ENCODE measurements around the gene PCARE.

Gene PCARE

DNA sequence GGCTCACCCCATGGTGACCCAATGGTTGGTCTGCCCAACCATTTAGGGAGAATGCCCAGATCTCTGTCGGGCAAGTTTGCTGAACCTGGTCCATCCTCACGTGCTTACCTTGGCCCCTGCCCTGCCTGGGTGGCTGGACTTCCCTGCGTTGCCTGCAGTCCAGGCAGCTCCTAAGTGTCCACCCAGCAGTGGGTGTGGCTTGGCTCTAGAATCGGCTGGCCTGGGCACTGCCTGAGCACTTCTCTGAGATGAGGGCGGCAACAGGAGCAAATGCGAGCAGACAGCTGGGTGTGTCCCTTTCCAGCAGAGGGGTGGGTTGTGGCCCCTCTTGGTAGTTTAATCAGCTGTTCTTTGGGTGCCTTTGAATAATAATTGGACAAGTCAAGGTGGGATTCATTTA, 11.3 kb downstream of the PCARE start:
- no peak for DNase-seq (ENCODE audit: low read depth)

- DNase-seq (ENCODE audit: low read depth) = no peak
Observed at GRCh38 chr2:29062371-29062770, 12.0 kb downstream of the PCARE start.

DNA sequence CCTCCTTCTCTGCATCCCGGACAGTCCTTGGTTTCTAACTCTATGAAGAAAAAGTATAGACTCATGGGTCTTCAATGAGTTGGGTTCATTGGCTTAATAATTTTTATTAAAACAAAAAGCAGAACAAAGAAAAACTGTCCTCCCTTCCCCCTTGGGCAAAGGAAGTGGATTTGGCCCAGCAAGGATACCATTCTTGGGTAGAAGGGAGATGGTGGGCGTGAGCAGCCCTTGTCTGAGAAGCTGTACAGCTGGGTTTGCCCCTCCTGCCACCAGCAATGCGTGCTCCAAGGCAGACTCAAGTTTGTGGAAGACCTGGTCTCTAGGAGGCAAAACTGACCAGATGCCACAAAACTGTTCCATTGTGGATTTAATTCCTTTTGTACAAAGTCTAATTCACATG, 12.7 kb downstream of the PCARE start:
- no peak for DNase-seq (ENCODE audit: low read depth)

DNA sequence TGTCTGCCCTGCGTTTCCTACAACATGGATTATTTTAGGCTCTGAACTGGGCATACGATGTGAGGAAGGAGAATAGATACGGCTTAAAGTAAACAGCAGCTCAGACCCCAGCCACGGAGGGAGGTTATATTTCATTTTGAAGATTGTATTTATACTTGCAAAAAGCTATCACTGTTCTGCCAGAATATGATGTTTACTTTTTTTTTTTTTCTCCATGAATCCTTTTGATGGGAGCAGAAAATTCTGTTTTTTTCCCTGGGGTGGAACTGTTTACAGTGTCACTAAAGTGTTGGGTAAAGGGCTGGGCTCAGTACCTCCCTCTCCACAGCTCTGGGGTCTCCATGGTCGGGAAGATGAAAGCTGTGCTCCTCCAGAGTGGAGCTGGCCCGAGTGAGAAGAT, 13.1 kb downstream of the PCARE start:
- DNase-seq (ENCODE audit: low read depth) = no peak

- DNase-seq (ENCODE audit: low read depth) = no peak
Observed at GRCh38 chr2:29060441-29060840, 13.9 kb downstream of the PCARE start.

GRCh38 chr2:29059624-29060023, 14.7 kb downstream of the PCARE start:
- no peak for DNase-seq (ENCODE audit: low read depth)

GRCh38 chr2:29057006-29057405, 17.3 kb downstream of the PCARE start:
- DNase-seq (ENCODE audit: low read depth) = no peak

DNA sequence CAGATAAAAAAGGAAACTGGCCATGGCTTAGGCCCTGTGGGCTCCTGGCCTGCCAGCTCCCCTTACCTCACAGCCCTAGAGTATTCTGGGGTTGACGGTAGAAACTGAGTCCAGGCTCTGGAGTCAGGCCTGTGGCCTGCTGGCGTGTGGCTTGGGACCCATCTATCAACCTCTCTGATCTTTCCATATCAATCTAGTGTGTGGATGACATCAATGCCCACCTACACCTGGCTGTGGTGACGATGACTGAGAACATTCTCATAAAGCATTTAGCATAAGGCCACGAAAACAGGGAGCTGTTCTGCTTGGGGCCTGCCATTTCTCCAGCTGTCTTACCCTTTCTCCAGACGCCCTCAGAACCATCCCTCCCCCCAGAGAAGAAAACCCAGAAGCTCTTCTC, 17.9 kb downstream of the PCARE start:
- no peak for DNase-seq (ENCODE audit: low read depth)

- DNase-seq (ENCODE audit: low read depth) = no peak
Observed at GRCh38 chr2:29055601-29056000, 18.7 kb downstream of the PCARE start.

DNA sequence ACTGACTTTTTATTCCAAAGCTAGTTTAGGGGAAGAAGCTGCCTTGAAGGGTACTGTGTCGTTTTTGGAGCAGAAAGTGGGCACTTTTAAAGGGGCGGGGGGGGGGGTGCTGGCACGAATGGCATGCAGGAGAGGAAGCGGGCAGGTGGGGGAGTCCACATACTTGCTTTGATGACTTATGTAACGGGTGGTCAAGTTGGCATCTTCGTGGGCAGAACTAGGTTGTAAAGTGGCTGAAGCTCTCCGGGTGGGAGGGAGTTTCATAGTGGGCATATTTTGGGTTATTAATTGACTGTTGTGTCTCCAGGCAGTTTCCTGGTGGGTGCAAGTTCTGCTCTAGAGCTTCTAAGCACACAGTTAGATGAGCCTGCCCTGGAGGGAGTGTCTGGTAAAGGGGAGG, 19.9 kb downstream of the PCARE start:
- no peak for DNase-seq (ENCODE audit: low read depth)

DNA sequence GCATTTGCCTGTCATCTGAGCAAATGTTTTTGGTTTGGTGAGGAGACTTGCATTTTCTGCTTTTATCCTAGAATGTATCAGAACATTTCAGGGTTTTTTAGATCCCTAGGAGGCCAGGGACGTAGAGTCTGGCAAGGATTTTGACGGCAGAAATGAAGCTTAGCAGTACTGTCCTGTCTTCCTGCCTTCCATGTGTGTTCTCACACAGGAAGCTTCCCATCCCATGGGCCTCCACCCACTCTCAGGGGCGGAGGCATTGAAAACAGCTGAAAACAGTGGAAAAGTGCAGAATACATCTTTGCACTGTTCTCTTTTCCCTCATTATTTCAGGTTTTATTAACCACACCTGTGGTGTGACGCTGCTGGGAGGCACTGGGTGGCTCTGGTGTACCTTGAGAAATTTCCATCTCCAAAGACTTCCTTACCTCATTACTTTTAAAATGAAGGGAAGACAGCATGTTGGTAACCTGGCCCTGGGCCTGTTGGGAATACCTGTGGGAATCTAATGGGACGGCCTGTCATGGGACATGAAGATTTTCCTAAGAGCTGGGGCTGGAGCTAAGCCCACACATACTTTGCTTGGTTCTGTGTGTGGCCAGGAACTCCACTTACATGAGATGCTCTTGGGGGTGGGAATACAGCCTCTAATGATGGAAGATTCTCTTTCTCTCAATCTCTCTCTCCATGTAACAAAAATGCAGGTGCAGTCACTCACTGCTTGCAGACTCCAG, 20.5 kb downstream of the PCARE start:
- no peak for DNase-seq (ENCODE audit: low read depth)

GRCh38 chr2:29053223-29053622, 21.1 kb downstream of the PCARE start:
- DNase-seq (ENCODE audit: low read depth) = no peak

DNA sequence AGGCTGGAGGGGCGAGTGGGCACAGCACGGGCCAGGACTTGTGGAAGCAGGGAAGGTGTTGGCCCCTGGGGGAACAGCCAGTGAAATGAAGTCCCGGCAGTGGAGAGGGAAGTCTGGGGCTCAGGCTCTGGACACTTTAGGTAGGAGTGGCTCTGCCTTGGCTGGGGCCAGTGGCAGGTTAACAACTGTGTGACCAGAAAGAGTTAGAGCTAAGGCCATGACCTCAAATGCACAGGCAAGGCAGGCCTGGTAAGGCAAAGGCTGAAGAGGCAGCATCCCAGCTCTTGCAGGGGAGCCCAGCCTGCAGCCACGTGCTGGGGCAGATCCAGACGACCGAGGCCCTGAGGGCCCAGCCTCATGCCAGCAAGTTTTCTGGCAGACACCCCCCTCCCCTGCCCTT, 21.5 kb downstream of the PCARE start:
- DNase-seq (ENCODE audit: low read depth) = no peak

DNA sequence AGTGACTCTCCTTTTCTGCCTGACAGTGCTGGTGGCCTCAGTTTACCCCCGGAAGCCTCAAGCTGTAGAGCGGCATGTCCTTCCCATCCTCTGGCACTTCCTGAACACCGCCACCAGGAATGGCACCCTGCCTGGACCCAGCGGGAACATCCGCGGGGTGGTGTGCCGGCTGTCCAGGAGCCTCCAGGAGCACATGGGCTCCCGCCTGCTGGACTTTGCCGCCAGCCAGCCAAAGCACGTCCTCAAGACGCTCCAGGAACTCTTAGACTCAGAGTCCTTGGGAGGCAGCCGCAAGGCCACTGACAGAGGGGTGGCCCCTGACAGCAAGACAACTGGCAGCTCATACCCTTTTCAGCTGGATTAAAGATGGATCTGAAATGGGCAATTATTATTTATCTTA, 22.6 kb downstream of the PCARE start:
- no peak for DNase-seq (ENCODE audit: low read depth)

- DNase-seq (ENCODE audit: low read depth) = no peak
Observed at GRCh38 chr2:29050591-29050990, 23.7 kb downstream of the PCARE start.

GRCh38 chr2:29047083-29047845, 27.1 kb downstream of the PCARE start:
- DNase-seq (ENCODE audit: low read depth) = no peak

GRCh38 chr2:29046321-29046720, 28.0 kb downstream of the PCARE start:
- no peak for DNase-seq (ENCODE audit: low read depth)

- DNase-seq (ENCODE audit: low read depth) = no peak
Observed at GRCh38 chr2:29044459-29044858, 29.9 kb downstream of the PCARE start.

DNA sequence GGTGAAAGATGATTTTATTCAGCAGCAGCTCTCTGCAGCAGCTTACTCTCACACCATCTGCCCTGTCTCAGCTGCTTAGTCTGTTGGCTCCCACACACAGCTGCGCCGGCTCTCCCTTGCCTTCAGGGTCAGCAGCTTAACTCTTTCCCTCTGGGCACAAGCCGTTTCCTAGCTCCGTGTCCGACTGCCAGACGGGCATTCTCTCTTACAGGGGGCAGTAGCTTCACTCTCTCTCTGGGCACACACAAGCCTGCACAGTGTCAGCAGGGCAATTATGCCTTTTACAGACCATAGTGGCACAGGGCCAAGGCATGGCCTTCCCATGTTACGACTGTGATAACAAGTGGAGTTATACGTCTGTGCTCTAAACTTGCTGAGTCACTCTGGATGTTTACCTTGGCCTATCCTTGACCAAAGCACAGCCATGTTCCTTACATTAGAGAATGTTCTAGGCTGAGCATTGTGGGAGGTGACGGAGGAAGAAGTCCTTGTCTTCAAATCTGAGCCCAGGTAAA, 31.7 kb downstream of the PCARE start:
- no peak for DNase-seq (ENCODE audit: low read depth)

- DNase-seq (ENCODE audit: low read depth) = no peak
Observed at GRCh38 chr2:29041161-29041660, 33.1 kb downstream of the PCARE start.

DNA sequence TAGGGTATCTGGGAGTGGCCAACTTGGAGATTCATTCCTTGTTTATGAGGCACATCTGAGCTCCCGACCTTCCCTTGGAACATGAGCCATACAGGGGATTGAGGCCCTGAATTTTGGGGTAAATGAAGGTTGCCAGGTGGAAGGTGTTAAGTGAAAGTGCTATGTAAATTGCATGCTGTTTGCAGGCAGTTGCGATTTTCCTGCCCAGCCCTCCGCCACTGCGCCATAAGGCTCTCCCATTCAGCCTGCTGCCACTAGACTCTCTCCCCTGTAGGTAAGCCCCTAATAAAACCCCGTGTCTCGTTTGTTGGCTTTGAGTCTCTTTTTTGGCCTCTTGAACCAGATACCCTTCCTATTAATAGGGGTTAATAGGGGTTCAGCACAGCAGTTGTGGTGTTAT, 33.8 kb downstream of the PCARE start:
- DNase-seq (ENCODE audit: low read depth) = no peak

GRCh38 chr2:29039718-29040480, 34.4 kb downstream of the PCARE start:
- DNase-seq (ENCODE audit: low read depth) = no peak
